Measurements from ENCODE around the gene SCRG1.

GRCh38 chr4:173415885-173416653, 17.2 kb upstream of the SCRG1 start:
- no peak for TF ChIP-seq CTCF (conservative IDR thresholded peaks at IDR 0.05 in 1 of 2, IDR thresholded peaks at IDR 0.05 in 1 of 2; ENCODE audit: extremely low read depth in 1 of 2, insufficient read depth in 1 of 2, low read depth in 1 of 2, low read length in 2 of 2)
- no peak for TF ChIP-seq EZH2 (IDR thresholded peaks at IDR 0.05; ENCODE audit: borderline replicate concordance, low read length)

Data from mammary epithelial cell (primary cell).